HG02885 (cell line): ENCODE data around the gene PHACTR1.
"Not testable (repeated sequence)": the region's sequence is repeated elsewhere in the genome, so short reads cannot be mapped to it uniquely, and the experiment has no call there.

Experiments used
- ATAC-seq: cut with Tn5 transposase; IDR thresholded peaks from one replicate; pipeline ENCODE4 v1.9.1; 2021; ENCODE audit warnings: mild to moderate bottlenecking; ENCODE audit not compliant: unreplicated experiment, poor library complexity

Gene PHACTR1

DNA sequence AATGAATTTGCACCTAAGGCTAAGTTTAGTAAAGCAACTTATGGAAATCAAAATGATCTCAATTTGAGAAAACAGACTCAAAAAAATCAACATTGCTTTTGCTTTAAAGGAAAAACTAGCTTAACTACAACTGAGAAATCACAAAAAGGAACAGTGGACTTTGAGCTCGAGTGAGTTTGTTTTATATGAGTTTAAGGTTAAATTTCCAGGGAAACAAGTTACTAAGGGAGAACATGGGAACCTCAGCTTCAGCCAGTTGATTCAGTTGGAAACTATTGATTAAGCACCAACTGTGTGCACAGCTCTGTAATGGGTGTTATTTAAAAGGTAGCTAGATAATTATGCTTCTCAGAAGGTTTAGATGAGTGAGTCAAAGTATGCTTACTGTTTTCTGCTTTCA, 526.0 kb downstream of the PHACTR1 start:
- ATAC-seq: no peak

DNA sequence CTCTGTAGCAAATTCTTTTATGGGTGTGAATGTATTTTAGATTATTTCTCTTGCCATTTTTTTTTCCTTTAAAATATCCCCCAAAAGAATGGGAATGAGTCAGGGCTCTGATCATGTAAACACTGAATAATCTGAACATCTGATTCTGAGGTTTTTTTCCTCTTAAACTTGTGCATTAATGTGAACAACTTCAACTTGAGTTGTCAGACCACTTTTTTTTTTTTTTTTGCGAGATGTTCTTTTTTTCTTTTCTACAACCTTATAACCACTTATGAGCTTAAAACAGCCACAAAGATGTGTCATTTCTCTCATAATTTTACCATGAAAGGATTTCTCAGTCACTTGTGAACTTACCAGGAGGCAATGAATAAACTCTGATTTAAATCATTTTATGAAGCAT, 526.5 kb downstream of the PHACTR1 start:
- no peak for ATAC-seq

DNA sequence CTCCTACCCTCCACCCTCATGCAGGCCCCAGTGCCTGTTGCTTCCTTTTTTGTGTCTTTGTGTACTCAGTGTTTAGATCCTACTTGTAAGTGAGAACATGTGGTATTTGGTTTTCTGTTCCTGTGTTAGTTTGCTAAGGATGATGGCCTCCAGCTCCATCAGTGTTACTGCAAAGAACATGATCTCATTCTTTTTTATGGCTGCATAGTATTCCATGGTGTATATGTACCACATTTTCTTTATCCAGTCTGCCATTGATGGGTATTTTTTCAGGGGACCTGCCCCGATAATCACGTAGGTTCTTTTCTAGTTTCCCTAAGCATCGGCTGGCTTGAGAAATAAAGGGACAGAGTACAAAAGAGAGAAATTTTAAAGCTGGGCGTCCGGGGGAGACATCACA, 527.2 kb downstream of the PHACTR1 start:
- ATAC-seq: not testable (repeated sequence)

DNA sequence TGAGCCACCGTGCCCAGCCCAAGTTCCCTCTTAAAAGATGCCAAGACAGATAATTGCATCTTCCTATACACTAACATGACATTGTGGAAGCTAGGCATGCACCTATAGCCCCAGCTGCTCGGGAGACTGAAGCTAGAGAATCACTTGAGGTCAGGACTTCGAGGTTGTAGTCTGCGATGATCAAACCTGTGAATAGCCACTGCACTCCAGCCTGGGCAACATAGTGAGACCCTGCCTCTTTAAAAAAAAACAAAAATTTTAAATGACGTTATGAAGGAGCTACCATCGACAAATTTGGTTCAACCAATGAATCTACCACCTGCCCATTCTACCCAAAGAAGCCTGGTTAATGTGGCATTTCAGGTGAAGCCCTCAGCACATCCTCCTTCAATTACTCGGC, 531.1 kb downstream of the PHACTR1 start:
- no peak for ATAC-seq

DNA sequence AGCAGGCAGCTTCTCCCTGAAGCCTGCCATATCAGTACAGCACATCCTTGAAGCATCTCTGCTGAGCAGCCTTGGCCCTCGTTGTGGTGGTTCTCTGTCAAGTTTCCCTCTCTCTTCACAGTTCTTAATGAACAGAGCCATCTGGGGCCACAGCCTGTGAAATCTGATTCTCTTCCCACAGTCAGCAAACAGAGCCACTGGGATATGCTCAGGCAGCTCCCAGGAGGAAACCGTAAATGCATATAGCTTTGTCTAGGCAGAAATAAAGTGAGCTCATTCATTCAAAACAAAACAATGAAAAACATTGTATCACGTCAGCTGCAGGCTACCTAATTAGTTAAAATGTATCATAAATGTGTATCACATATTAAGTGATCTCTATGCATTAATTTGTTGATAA, 531.5 kb downstream of the PHACTR1 start:
- no peak for ATAC-seq

DNA sequence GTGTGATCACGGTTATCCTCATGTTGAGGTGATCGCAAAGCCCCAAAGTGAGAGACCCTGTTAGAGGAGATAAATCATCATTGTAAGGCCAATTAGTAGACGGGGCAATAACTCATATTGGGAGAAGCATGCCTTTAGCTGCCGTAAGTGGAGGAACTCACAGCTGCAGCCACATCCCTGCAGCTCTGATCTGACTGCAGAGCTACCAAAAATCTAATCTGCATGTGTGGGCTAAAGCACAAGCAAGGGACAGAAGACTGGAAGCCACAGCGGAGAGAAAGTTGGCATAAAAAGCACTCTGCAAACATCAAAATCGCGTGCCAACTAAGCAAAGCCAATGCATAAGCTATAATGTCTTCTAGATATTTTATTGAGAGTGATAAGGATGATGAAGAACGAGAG, 532.0 kb downstream of the PHACTR1 start:
- no peak for ATAC-seq

DNA sequence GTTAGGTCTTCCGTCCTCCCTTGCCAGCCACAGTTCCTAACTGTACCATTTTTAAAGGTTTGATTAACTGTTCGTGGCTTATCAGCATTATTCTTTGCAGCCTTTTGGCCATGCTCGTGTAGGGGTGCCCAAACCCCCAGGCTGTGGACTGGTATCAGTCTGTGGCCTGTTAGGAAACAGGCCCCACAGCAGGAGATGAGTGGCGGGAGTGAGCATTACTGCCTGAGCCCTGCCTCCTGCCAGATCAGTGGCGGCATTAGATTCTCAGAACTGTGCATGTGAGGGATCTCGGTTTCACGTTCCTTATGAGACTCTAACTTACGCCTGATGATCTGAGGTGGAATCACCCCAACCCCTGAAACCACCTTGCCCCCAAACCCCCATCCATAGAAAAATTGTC, 532.4 kb downstream of the PHACTR1 start:
- ATAC-seq: no peak

DNA sequence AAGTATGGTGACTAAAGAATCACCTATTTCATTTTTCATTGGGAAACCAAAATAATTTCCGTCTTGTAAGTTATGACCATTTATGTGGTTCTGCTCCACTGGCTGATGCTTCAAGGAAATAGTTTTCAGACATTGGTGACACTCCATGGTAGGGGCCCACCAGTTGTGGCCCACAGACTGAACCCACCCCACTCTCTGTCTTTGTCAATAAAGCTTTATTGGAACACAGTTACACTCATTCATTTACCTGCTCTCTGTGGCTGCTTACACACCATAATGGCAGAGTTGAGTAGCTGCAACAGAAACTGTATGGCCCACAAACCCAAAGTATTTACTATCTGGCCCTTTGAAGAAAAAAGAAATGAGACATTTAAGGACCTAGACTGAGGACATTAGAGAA, 533.2 kb downstream of the PHACTR1 start:
- ATAC-seq: no peak

DNA sequence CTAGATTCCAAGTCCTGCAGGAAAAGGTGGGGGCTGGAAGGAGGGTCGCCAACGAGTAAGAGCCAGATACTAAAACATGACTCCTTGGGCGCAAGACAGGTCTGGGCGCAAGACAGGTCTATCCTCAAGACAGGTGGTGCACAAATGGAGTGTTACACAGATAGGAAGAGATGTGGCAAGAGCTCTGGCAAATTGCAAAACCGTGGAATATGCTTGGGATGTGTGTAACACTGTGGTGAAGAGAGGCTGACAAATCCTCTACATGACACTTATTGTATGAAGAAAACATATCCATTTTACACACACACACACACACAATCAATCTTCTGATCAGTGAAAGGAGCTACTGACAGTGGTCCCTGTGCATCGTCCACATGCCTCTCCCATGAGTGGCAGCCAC, 534.1 kb downstream of the PHACTR1 start:
- ATAC-seq: no peak

DNA sequence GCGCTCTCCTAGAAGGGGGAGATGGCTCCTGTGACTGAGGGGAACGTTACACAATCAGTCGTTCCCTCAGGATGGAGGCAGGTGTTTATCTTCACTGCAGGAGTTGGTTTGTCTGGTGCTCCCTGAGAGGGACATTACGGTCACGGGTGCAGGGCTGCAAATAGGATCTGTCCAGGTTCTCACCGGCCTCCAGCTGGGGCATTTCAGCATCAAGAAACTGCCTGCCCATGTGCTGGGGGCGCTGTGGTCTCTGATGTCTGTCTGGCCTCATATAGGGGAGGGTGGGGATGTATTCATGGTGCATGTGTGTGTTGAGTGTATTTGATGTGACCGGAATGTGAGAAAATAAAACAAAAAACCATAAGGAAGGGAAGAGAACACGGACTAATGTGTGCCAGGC, 534.7 kb downstream of the PHACTR1 start:
- no peak for ATAC-seq

DNA sequence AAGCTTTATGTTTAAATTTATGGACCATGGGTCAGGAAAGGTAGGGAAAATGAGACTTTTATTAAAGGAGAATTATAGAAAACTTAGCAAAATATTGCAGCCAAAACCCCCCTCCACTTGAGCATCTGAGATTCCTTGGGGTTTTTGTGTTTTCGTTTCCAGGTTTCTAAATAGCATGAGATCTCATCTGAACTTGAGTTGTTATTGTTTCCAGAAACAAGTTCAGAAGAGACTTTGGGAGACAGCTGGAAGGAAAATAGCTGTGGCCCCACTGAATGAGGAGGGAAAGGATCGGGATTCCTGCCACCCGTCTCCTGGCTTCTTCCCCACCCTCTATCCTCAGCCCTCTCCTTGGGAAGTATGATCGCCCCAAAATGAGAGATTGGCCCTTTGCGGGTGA, 536.2 kb downstream of the PHACTR1 start:
- ATAC-seq: no peak

DNA sequence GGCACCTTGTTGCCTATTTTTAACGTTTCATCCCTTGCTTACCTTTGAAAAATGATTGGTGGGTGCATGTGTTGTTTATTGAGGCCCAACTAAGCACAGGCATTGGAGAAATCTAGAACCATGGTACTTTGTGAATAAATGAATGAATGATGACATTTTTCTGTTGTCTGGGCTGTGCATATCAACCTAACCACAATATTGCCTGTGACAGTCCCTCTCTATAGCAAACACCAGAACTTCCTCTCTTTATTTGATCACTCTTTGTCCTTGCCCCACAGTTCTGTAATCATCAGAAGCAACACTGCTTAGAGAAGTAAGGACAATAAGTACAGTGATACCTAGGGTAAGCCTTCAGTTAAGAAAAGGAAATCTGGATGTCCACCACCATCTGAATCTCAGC, 536.7 kb downstream of the PHACTR1 start:
- no peak for ATAC-seq

DNA sequence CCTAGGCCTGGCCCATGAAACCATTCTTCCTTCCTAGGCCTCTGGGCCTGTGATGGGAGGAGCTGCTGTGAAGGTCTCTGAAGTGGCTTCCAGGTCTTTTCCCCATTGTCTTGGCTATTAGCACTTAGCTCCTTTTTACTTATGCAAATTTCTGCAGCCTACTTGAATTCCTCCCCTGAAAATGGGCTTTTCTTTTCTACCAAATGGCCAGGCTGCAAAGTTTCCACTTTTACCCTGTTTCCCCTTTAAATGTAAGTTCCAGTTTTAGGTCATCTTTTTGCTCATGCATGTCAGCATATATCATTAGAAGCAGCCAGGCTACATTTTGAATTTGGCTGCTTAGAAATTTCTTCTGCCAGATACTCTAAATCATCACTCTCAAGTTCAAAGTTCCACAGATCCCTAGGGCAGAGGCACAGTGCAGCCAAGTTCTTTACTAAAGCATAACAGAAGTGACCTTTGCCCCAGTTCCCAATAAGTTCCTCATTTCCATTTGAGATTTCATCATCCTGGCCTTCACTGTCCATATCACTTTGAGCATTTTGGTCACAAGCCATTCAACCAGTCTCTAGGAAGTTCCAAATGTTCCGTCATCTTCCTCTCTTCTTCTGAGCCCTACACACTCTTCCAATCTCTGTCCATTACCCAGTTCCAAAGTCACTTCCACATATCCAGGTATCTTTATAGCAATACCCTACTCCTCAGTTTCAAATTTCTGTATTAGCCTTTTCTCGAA, 539.9 kb downstream of the PHACTR1 start:
- ATAC-seq: no peak

DNA sequence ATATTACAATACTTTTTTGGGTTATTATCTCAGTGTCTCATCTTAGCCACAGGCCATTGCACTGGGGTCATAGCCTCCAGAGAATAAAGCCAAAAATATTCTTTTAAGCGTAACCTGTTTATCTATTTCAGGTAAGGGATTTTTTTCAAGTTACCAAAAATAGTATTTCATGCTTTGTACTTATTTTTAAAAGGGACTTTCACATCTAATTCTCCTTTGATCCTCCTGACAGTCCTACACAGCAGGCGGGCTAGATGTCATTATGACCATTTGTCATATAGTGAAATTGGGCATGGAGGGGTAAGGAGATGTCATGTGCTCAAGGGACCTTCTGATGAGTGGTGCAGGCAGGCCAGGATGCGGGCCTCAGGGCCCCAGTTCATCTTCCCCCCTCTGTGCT, 542.8 kb downstream of the PHACTR1 start:
- ATAC-seq: peak; percentile 47

DNA sequence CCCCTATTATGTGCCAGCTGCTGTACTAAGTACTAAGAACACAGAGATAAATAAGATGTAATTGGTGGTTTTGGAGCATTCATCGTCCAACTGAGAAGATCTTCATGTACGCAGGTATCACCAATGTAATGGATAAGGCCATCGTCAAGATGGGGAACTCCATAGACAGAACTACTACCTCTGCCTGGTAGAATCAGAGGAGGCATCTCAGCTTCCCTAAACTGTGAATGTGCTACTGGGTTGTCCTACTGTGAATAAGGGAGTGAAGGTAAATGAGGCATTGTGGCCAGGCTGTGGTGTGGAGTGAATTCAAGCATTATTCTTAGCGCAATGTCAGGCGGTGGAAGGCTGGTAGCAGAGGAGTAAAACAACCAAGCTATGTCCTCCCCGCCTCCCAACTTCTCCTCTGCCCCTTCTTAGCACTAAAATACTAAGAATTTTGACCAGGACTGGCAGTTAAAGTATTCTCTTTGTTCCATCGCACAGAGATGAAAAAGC, 543.6 kb downstream of the PHACTR1 start:
- ATAC-seq: no peak

DNA sequence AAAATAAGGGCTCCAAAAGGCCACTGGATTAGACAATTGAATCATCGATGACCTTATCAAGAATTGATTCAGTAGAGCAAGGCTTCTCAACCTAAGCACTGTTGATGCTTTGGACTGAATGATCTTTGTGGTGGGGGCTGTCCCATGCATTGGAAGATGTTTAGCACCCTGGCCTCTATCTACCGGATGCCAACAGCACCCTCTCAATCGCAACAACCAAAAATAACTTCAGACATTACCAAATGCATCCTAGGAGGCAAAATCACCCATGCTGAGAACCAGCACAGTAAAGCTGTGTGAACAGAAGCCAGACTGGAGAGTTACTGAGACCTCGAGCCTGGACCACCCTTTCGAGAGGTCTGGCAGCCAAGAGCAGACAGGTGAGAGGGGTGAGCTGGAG, 544.3 kb downstream of the PHACTR1 start:
- ATAC-seq: no peak

DNA sequence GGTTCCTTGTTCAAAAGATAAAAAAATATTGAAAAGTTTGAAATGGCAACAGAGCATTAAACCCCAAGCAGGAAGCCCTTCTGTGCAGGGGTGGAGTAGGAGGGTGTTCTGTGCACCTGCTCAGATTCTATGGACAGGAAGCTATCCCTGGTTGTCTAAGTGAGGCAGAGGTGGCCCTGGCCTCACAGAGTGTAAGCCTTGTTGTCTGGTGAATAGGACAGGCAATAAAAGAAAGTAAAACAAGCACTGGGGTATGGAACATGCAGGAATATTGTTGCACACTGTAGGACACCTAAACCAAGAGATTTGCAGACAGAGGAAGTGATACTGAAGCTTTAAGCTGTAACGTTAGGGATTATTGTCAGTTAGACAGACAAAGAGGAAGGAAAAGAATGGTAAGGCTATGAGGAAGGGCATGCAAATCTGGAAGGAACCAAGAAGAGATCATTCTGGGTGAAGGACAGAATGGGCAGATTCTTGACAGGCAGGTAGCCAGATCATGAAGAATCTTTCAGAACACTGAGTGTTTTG, 545.0 kb downstream of the PHACTR1 start:
- ATAC-seq: peak; percentile 55

DNA sequence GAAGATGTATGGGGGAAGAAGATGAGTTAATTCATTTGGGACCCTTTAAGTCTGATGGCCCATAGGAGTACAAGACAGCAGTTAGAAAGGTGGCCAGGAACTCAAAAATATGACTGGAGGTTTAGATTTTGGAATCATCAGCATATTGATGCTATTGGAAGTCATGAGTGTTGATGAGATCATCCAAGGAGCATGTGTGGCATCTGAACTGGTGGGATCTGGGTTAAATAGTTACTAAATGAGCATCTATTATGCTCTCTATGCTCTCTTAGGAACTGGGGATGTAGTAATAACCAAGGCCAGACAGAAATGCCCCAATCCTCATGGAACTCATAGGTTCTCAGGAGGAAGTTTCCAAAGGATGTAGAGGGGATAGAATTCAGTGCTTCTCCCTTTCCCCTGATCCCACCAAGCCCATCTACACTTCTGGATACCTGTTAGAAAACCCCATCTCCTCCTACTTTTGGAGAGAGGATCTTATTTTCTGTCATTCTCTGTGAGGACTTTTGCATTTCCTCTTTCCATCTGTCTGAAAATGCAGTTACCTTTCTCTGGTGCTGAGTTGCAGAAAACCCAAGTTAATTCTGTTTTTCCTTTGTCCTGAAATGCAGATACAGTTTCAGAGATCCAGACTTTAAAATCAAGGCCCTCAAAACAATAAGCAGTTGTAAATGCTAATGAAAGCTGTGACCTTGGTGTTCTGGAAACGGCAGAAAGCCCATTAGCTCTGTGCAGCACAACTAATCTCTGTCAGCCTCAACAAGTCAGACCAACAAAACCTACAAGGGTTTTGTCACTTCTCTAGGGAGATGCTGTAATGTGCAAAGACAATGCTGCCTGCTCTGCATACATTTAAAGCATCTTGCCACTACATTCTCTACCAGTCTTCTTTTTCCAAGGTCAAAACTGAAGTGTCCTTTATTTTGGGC, 546.0 kb downstream of the PHACTR1 start:
- ATAC-seq: no peak

DNA sequence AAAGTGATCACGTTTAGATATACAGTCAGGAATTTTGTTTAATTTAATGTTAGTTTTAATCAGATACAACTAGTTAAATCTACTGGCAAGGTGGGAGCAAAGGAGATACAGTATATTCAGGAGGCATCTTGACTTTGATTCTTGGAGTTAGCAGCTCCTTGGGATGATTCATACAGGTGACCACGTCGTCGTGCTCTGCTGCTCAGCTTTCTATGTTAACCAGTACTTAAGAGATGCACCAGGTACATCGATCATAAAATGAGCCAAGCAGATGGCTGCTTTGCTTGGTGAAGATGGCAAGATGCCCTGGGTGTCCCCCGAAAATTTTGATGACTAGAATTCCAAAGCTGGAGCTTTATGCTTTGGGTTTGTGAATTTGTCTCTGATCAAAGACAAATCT, 547.1 kb downstream of the PHACTR1 start:
- no peak for ATAC-seq

DNA sequence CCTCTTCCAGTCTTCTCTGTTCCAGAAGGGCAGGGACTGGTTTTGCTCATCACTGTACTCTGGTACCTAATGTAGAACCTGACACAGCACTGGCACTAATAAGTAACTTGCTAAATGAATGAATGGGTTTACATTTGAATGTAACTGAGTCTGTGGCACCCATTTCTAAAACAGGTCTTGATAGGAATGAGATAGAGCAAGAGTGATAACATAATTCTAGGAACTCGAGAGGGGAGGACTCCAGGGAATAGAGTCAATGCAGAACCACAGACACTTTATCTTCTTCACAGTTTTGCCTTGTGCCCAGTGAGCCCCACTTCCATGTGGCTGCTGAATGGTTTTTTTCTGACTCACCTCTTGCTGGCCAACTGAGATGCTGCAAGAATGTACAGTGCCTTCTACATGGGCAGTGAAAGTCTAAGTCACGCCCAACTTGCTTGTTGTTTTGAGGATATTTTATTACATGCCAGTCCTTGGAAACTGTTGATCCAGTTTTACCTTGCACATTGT, 550.6 kb downstream of the PHACTR1 start:
- no peak for ATAC-seq

DNA sequence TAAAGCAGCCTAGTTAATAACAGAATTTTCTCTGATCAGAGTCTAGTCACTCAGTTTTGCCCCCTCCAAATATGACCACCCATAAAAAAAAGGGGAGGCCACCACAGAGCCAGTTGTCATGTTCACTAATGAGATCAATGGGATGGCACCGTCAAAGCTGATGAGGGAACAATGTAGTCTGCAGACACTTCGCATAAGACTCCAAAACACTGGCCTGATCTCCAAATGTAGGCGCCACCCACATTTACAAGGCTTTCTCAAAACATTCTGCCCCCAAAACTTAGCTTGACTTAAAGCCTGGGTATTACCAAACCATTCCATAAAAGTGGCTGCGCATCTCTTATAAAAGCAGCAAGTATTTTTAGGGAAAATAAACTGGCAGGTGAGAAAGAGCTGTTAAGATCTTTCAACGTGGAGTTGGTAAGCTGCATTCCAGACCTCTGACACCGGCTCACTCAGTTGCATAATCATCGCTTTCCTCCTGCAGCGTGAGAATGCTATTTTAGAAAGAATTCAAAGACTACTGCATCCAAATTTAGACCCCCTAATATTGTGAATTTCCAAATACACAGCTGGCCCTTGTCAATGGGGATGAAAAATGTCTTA, 552.4 kb downstream of the PHACTR1 start:
- no peak for ATAC-seq
